Activated CD4-positive, CD25-positive, alpha-beta regulatory T cell treated with anti-CD3 and anti-CD28 coated beads, Interleukin-2, amount 50 U/mL, for 24 hours (primary cell): ENCODE data around the gene ZNF627.
"Not testable (repeated sequence)": the region's sequence is repeated elsewhere in the genome, so short reads cannot be mapped to it uniquely, and the experiment has no call there.

Source experiments
- ATAC-seq, 2 donors: fragments of 150-1000 bp; cut with Tn5 transposase; one replicate each; pipeline ENCODE4 v1.10.0; 2021; ENCODE audit warnings: mild to moderate bottlenecking in 1 of 2, moderate library complexity in 1 of 2

Gene ZNF627

GRCh38 chr19:11633223-11633622 lies 35.9 kb downstream of the ZNF627 start:
- no peak for ATAC-seq

DNA sequence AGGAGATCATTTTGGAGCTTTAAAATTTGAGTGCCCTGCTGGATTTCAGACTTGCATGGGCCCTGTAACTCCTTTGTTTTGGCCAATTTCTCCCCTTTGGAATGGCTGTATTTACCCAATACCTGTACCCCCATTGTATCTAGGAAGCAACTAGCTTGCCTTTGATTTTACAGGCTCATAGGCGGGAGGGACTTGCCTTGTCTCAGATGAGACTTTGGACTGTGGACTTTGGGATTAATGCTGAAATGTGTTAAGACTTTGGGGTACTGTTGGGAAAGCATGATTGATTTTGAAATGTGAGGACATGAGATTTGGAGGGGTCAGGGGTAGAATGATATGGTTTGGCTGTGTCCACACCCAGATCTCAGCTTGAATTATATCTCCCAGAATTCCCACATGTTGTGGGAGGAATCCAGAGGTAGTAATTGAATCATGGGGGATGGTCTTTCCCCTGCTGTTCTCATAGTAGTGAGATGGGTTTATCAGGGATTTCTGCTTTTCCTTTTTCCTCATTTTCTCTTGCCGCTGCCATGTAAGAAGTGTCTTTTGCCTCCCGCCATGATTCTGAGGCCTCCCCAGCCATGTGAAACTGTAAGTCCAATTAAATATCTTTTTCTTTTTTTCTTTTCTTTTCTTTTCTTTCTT lies 36.9 kb downstream of the ZNF627 start:
- not testable (repeated sequence) for ATAC-seq

DNA sequence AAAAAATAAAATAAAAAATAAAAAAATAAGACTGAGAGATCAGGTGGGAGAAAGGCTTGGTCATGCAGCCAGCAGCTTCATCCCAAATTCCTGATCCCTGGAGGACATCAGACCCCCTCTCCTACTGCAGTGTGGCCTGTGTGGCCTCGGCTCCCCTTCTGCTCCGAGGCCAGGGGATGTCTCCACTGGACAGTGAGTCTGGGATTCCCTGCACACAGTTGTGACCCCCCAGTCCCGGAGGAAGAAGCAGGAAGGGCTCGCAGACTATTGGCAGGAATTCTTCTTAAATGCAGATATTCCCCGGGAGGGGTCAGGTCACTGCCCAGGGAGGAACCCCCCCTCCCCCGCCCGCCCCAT lies 41.9 kb downstream of the ZNF627 start:
- no peak for ATAC-seq

DNA sequence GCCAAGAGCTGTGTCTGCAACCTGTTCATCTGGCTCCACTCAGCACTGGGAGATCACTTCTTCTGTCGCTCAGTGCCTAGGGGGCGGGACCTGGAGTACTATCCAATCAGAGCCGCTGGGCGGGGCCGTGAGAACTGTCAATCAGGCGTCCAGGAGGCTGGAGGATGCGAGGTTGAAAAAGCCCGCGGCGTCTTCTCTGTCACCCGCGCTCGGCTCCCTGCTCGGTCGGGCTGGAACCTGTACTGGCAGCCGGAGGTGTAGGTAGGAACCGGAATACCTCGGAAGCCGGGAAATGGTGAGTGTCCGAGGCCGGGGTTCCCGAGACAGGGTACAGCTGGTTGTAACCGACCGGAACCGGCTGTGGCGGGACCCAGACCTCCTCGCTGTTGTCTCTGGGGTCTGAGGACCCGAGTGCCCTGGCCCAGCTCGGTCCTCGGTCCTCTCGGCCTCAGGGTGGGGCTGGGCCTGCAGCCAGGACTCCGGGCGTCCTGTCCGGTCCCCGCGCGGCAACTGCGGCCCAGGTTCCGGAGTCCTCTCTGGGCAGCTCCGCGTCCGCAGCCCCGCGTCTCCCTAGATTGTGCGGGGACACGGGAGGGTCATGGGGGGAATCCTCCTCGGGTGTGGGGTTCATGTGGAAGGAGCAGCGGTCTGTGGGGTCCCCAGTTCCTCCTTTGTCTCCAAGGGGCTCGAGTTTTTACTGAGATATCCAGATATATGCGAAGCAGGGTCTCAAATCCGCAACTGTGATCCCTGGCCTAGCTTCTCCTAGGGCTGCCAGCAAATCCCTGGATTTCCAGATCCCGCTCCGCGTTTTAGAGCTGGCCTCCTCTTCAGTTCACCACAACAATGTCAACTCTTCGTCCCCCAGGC lies 42.6 kb downstream of the ZNF627 start:
- ATAC-seq: peak; percentile 99 to 100

GRCh38 chr19:11641244-11641643 lies 44.0 kb downstream of the ZNF627 start:
- ATAC-seq: no peak

- ATAC-seq: no peak
Measured at GRCh38 chr19:11642902-11643301, 45.6 kb downstream of the ZNF627 start.

GRCh38 chr19:11649941-11650340 lies 52.7 kb downstream of the ZNF627 start:
- no peak for ATAC-seq

DNA sequence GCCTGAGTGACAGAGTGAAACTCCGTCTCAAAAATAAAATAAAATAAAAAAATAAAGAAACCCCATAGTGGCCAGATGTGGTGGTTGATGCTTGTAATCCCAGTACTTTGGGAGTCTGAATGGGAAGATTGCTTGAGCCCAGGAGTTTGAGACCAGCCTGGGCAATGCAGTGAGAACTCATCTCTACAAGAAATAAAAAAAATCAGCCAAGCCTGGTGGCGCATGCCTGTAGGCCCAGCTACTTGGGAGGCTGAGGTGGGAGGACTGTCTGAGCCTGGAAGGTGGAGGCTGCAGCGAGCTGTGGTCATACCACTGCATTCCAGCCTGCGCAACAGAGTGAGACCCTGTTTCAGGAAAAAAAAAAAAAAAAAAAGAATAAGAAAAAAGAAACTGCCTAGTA lies 53.8 kb downstream of the ZNF627 start:
- ATAC-seq: no peak

- ATAC-seq: no peak
Measured at GRCh38 chr19:11652056-11652455, 54.8 kb downstream of the ZNF627 start.

DNA sequence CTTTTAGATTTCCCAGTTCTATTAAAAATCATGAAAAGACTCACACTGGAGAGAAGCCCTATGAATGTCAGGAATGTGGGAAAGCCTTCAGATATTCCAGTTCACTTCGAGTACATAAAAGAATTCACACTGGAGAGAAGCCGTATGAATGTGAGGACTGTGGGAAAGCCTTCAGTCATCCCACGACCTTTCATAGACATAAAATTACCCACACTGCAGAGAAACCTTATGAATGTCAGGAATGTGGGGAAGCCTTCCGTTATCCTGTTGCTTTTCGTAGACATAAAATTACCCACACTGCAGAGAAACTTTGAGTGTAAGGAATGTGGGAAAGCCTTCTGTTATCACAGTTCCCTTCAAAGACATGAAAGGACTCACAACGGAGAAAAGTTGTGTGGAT lies 55.2 kb downstream of the ZNF627 start:
- no peak for ATAC-seq

GRCh38 chr19:11656535-11656934 lies 59.3 kb downstream of the ZNF627 start:
- no peak for ATAC-seq

GRCh38 chr19:11657307-11657706 lies 60.0 kb downstream of the ZNF627 start:
- ATAC-seq: no peak

DNA sequence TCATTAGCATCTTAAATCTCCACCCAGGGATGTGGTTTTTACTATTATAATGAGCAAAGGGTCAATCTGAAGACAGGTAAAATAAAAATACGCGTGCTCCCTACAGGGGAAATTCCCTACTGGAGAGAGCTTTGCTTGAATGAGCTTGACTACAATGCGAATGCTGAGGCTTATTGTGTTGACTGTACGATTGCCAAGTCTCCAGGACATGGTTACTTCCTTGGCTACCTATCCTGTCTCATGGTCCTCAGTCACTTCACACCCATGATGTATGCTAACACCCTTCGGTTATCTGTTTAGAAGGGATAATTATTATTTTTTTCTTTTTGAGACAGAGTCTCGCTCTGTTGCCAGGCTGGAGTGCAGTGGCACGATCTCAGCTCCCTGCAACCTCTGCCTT lies 61.7 kb downstream of the ZNF627 start:
- ATAC-seq: no peak

DNA sequence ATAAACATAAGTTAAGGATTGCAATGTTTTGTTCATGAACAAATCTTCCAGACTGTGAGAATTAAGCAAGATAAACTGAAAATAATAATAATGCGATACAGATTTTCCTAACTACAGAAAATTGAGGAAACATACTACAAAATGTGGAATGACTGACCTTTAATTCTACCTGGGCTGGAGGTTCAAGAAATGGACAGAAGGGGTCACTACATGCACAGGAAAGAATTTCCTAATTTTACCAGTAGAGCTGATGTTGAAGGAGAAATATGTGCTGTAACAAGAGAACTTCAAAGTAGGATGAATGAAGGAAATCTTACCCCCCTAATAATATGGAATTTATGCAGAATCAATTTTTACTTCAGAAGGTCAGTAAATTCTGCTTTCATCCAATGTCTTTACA lies 62.3 kb downstream of the ZNF627 start:
- ATAC-seq: no peak

GRCh38 chr19:11662278-11662677 lies 65.0 kb downstream of the ZNF627 start:
- ATAC-seq: no peak

DNA sequence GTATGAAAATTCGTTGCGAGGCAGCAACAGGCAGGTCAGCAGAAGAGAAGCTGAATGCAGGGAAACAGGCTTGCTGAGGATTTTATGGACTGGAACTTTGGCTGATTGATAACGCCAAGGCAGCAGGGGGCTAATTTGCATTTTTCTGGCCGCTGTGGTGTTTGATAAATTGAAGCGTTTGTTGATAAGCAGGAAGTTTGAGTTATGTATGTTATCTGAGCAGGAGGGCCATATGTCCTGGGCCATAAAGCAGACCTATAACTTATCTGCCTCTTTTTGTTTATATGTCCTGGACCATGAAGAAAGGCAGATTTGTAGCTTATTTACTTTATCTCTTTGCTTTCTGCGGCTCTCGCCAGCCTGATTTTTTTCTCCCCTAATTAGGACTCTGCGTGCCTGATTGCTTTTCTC lies 65.9 kb downstream of the ZNF627 start:
- ATAC-seq: no peak
